HG03039 (cell line): ENCODE results near the gene SMTNL2.

Experiments
- ATAC-seq: cut with Tn5 transposase; IDR thresholded peaks from one replicate; pipeline ENCODE4 v1.9.1; 2021; ENCODE audit warnings: mild to moderate bottlenecking, moderate library complexity; ENCODE audit not compliant: unreplicated experiment

The SMTNL2 gene

DNA sequence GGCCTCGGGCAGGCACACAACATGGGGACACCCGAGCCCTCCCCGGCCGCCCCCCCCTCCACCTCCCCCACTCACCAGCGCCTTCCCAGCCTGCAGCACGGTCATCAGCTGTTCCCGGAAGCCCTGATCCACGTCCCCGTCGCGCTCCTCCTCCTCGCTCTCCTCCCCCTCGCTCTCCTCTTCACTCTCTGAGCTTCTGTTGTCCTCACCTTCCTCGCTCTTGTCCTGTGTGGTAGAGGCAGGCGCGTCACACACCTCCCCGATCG is 39.4 kb upstream of the SMTNL2 start:
- no peak for ATAC-seq

DNA sequence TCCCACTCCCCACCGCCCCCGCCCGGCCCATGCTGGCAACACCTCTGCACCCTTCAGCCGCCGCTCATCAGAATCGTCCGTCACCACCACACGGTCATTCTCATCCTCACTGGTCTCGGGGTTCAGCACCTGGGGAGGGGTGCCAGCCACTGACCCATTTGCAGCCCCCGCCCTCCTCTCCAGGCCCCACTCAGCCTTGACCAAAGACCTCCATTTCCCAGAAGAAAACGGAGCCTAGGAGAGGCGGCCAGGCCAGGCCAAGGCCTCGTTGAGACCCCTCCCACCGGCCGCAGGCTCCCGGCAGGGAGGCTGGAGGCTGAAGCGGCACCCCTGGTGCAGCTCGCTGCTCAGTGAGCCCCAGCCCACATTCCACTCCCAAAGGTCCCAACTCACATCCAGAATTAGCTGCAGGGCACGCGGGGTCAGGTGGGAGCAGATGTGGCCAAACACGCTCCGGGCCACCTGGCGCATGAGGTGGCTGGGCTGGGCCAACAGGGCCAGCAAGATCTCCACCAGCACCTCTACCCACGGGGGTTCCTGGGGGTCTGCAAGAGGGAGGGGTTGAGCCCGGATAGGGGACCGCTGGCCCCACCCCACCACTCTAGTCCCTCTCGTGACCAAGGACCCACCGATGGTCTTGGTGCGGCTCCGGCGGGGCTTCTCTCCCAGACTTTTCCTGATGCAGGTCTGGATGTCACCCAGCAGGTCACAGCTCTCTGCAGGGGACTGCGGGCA is 38.9 kb upstream of the SMTNL2 start:
- no peak for ATAC-seq

DNA sequence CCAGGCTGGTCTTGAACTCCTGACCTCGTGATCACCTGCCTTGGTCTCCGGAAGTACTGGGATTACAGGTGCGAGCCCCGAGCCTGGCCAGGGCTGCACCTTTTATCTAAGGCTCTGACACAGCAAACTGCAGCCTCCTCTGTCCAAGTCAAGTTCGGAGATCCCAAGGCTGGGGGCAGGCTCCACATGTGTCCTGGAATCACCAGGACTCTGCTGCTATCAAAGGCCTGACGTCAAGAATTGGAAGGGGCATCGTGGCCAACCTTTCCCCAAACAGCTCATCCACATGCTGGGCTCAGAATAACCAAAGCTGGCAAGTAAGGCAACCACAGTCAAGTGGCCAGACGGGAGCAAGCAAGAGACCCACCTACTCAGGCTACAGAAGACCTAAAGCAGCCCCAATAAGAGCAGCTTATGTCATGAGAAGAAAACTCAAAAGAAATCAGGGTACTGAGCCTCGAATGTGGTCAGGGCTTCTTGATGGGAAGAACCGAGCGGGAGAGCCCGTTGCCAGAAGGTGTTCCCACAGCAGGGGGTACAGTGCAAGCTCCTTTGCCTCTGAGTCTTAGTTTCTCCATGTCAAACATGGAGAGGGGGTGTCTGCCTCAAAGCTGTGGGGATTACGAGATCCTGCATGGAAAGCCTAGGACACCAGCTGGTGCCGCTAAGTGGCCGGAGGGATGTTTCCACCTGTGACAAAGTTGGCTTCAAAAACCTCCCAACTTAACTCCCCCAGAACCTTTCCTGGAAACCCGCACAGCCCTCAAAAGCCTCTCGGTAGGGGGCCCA is 37.0 kb upstream of the SMTNL2 start:
- ATAC-seq, result no peak

DNA sequence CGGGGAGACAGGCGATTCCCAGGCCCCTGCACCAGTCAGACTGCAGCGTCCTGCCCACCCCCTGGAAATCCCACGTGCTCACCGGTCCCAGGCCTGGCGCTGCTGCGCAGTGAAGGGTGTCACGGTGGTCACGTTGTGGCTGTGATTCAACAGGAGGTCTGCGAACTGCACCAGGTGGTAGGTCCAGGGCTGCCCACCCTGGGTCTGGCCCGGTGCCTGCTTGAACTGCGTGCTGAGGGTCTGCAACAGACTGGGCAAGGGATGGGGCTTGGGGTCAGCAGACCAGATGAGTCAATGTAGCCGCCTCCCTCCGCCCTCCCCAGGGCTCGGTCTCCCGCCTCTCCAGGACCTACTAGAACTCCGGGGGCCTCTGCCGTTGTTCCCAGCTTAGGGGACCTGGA is 36.3 kb upstream of the SMTNL2 start:
- ATAC-seq, result no peak

DNA sequence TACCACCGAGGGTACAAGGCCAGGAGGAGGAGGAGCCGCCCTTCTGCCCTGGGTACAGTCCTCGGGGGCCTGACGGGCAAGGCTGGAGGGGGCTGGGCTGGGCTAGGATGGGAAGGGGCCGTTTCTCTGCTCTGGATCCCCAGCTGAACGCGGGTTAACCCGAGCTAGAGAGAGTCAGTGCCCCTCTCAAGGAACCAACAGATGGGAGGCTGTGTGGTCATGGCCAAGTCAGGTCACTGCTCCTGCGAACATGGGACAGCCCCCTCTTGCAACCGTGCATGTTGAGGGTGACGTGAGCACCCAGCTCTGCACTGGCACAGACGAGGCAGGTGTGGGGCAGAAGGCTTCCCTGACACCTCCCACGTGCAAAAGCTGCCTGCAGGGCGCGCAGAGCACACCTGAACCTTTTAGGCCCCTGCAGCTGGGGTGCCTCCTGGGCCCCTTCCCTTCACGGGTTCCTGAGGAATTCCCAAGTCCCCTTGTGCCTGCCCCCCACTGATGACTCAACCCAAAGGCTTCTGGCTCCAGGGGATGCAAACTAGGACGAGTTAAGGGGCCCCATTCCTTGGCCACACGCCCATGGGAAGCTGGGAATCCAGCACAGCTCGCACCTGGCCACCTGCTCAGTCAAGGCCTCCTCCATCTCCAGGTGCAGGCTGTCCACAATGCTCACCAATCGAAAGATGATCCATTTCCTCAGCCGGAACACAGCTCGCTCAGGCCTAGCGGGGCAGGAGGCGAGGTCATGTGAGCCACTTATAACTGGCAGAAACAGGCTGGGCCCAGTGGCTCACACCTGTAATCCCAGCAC is 35.4 kb upstream of the SMTNL2 start:
- ATAC-seq, result no peak

DNA sequence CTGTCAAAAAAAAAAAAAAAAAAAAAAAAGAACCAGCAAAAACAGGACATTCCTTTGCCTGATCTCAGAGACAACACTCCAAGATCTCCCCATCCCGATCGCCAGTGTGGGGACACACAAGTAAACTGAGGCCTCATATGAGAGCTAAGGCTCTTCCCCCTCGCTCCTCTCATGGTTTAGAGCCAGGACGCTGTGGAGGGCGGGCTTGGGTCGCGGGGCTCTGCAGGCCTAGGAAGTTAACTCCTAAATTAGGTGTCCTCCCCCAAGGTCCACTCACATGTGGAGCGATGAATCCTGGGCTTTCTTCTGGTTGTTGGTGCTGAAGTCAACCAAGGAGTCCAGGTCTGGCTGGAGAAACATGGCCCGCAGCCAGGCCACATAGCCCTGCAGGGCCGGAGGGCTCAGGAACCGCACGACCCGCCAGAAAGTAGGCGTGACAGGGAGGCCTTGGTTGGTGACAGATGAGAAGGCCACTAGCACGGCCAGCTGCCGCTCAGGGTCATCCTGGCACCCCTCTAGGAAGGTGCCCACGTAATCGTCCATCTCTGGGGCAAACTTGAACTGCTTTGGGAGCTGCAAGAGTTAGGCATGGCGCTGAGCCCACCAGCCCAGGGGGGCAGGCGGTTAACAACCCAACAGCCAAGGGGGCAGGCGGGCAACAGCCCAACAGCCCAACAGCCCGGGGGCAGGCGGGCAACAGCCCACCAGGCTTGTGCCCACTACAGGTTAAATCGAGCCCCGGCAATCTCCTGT is 34.4 kb upstream of the SMTNL2 start:
- ATAC-seq, result no peak

DNA sequence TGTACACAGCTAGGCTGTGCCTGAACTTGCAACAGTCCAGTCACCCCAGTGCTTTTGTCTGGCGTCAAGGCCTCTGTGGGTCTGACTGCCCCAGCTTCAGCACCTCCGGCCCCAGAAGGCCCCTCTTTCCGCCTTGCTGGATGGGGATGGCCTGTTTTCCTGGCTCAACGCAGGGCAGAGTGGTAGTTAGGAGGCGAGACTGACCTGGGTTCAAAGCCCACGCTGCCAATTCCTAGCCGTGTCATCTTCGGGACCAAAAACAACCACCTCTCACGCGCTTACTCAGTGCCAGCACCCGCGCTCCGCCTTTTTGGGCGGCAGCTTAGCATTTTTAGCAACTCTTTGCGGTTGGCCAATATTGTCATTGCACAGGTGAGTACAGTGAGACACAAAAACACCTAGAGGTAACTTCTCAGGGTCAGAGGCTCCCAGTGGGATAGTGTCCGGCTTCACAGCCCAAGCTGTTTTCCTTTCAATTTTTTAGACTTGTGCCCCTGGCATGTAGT is 33.7 kb upstream of the SMTNL2 start:
- ATAC-seq, result no peak

DNA sequence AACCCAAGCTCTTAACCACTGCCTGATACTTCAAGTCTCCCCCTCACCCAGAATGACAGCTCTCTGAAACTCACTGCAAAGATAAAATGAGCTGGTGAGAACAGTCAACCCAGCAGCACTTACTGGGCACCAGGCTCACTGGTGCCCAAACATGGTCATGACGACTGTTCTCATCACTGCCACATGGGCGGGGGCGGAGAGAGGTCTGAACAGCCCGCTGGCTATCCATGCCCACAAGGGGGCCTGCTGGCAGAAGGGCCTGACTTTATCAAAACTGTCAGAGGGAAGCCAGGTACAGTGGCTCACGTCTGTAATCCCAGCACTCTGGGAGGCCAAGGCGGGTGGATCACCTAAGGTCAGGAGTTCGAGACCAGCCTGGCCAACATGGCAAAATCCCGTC is 33.2 kb upstream of the SMTNL2 start:
- ATAC-seq, result no peak

DNA sequence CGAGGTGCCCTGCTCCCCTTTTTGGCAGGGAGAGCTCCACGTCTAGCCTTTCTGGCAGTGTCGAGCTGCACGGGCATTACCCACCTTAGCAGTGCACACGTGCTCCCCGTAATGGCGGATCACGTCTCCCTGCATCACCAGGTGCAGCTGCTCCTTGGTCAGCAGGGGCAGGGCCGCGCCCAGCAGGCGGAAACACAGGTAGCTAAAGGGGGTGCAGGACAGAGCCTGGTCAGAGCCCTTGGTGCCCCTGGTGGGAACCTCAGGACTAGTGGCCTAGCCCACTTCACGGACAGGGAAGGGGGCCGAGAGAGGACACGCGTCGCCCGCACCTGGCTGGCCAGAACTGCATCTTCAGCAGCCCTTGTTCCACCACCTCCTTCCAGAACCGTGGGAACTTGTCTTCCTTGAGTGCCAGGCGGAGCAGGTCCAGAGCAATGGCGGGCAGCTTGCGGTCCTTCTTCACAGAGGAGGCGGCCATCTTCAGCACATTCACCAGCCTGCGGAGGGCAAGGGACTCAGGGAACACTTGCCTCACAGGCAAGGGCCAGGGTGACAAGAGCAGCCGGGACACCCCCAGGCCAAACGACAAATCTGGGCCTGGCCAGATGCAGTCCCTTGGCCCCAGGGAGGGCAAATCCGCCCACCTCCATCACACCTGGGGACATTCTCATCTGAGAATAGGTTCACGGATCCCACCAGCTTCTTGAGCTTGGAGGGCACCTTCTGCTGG is 32.4 kb upstream of the SMTNL2 start:
- no peak for ATAC-seq

DNA sequence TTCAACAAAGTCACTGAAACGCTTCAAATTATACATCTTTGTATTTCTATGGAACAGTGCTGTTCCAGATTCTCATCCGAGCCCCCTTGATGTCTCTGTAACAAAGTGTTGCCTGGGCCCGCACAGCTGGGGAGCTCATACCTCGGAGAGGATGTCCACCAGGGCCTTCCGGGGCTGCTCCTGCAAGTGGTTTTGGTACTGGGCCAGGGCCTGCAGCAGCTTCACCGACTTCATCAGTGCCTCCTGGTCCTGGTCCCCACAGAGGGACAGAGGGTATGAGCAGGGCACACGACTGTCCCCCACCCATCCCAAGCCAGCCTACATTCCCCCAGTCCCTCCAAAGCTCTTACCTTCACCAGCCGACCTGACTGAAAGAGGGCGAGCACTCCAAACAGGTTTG is 30.7 kb upstream of the SMTNL2 start:
- no peak for ATAC-seq

DNA sequence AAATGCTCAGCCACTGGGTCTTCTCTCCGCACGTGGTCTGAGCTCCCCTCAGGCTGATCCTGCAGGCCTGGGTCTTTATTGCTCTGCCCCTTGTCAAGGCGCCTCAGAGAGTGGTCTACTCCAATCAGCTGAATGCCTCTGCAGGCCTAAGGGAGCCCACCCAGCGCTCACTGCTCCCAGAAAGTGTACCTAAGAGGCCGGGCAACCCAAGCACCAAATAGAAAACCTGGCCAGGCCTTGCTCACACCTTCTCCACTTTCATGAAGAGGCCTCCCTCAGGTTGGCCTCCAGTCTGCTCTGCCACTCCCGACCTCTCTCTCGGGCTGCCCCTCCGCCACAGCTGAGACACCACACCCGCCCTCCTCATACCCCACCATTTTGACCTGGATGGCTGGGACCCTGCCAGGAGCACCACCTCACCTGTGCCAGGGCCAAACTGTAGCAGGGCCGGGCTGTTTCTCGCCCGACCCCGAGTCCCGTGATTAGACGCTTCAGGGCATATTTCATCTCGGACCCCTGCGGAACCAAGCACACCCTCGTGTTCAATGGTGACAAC is 29.8 kb upstream of the SMTNL2 start:
- no peak for ATAC-seq

DNA sequence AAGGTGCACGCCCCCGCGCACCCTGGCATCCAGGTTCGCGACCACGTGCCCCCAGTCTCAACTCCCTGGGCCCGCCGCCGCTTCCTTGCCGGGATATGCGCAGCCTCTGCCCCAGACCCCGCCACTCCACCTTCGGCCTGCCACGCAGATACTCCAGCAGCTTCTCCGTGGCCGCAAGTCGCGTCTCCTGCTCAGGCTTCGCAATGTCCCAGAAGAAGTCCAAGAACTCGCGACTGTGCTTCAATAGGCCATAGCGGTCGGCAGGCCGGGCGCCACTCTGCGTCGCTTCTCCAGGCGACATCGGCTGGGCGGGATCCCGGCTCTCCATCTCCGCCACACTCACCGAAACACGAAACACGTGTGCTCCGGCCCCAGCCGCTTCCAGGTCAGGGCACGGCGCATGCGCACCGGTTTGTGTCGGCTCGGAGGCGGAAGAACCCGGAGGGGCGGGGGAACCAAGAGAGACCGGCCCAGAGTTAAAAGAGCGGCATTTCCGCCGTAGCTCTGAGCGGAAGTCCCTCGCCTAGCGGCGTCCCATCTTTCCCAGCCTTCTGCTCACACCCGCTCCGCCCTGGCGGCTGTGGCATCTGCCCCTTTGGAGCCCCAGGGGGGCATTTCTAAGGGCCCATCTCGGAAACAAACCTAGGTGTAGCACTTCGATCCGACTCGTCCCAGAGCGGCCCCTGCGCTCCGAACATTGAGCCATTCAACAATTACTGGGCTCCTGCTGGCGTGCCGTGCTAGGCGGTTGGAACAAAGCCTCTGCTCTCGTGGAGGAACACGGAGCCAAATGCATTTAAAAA is 29.1 kb upstream of the SMTNL2 start, which contains the start of gene MYBBP1A:
TSS of gene MYBBP1A (minus strand) at position 388 of the 803 bp plus-strand sequence. CDS start at position 328, 60 bp downstream.
- peak; percentile 76 for ATAC-seq

DNA sequence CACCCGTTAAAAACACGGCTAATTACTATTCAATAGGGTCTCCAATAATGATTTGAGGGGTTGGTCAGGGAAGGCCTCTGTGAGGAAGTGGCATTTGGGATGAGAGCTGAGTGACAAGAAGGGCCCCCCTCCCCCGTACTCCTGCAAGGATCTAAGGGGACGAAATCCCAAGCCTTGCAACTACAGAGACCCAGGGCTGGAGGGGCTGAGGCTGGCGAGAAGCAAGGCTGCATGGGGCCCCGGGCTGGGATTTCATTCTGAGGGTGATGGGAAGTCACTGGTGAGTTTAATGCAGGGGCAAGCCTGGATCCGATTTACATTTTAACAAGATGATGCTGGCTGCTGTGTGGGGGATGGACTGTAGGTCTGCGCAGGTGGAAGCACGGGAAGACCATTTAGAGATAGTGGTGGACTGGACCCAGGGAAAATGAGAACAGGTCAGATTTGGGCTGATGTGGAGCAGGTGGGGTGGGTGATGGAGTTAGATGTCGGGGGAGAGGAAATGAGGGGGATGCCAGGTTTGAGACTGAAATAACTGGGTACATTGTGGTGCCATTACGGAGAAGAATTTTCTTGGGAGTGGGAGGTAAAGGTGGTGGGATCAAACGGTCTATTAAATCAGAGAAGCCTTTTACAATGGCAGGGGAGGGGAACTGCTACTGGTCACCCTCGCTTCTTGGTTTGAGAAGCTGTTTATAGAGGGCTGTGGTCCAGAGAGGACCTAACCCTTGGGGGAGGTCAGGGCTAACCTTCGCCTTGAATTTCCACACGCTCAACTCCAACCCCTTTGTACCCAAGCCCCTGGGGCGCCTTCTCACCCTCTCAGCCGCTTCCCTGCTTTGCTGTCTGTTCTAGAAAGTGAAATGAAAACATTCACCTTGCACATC is 28.2 kb upstream of the SMTNL2 start:
- no peak for ATAC-seq

DNA sequence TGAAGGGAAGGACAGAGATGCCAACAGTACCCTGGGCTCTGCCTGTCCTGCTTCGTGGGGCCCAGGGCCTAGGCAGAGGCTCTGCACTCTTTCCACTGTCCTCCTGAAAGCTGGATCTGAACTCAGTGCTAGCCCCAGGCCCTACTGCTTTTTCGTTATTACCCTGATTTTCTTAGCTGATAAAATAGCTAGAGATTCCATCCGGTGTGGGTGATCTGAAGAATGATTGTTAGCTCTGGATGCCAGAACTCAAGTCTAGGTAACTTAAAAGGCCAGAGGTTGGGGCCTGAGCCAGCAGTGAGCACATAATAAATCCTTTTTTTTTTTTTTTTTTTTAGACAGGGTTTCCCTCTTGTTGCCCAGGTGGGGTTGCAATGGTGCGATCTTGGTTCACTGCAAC is 27.3 kb upstream of the SMTNL2 start:
- no peak for ATAC-seq

DNA sequence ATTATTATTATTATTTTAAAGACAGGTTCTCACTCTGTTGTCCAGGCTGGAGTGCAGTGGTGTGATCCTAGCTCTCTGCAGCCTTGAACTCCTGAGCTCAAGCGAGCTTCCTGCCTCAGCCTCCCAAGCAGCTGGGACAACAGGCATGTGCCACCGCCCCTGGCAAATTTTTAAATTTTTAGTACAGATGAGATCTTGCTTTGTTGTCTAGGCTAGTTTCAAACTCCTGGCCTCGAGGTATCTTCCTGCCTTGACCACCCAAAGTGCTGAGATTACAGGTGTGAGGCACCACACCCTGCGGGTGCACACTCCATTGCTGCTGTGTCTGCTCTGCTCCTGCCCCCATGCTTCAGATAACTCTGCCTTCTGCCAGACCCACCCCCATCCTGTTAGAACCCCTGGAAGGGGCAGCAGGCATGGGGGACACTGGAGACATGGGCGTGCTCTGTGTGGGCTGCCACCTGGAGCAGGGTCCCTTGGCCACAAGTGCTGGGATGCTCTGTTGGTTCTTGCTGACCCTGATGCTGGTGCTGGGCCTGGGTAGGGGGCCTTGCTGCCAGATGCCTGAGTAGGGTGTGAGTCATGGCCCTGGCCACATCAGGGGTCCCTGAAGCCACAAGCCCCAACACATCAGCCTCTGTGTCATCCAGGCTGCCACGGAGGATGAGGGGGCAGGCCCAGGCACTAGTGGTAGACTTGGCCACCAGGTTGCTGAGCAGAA is 26.5 kb upstream of the SMTNL2 start:
- ATAC-seq, result no peak

DNA sequence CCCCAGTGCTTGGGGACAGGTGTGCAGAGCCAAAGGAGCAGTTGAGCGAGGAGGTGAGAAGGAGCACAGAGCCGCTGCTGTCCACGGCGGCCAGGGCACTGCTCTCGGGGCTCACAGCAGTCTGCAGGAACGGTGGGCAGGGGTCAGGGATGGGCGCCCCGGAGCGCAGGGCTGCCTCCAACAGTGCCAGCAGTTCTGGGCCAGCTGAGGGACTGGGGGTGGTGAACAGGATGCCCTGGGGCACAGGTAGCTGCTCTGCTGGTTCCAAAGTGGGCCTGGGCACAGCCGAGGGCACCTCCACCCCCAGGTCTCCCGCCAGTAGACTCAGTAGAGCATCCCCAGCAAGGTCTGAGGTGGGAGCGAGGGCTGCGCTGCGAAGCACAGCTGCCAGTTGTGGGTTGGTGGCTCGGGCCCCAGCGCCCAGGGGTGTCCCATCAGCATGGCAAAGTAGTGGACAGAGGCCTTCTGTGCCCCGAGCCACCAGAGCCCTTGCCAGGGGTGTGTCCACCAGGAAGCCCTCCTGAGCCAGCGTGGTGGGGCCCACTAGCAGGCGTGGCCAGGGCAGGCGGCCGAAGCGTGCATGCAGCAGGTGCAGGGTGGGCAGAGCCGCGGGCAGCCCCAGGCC is 25.9 kb upstream of the SMTNL2 start:
- no peak for ATAC-seq
